AG09319 (cell line): ENCODE data around the gene FZD7.

Experiments used
- DNase-seq: peaks from one replicate; pipeline ENCODE4 v3.0.0-alpha.2; 2010; ENCODE audit warnings: low read depth; ENCODE audit errors: extremely low read depth
- CTCF ChIP-seq: IDR thresholded peaks from 2 replicates; pipeline ENCODE4 v1.5.1; 2011; ENCODE audit warnings: low read depth, mild to moderate bottlenecking, inconsistent platforms, low read length, moderate library complexity

FZD7 gene

DNA sequence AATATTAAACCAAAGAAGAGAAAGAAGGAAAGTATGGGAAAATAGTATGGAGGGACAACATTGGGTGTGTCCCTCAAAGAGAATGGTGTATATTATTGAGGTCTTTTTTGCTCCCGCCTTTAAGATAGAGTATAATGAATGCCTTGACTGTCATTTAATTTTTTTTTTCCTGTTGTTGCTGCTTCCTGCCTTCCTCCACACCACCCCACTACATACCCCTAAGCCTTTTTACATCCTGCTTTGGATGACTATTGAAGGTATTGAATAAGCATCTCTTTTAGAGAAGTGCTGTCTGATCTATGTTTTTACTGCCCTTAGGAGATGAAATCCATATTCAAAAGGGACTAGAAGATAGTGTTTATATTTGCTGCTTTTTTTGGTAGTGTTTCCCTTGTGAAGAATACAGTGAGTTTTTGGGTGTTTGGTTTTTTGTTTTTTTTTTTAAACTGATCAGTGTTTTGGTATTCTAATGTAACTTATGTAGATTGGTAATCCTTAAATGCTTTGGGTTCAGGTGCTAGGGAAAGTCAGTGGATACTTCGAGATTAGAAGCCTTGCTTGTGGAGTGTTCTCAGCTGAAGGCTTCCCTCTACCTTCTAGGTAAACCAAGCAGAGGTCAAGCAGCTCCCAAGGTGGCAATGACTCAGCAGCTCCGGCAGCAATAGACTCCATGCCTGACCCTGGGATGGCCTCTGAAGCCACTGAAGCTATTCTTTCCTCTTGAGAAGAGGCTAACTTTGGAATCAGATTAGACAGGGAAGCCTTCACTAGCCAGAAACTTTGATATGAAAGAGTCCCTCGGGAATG lies 5.0 kb downstream of the FZD7 start:
- no peak for DNase-seq
- no peak for TF ChIP-seq CTCF

GRCh38 chr2:202039278-202040078 lies 5.8 kb downstream of the FZD7 start:
- no peak for TF ChIP-seq CTCF
- no peak for DNase-seq

GRCh38 chr2:202040079-202040844 lies 6.6 kb downstream of the FZD7 start:
- DNase-seq, result no peak
- no peak for TF ChIP-seq CTCF

DNA sequence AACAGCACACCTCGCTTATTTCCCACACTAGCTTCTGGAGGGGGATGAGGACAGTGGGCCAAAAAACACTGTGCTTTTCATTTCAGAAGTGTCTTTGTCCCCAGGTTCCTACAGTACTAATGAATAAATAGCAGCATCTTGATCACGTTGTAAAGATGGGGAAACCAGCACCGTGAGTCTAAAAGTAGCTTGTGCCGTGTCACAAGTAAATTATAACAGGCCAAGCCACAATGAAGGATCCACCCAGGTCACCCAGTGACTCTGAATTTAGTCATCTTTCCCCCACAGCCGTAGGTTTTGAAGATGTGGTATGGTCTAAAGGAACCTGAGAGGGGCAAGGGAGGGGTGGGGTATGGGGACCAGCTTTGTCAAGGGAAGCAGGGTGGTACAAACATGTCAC lies 8.8 kb downstream of the FZD7 start:
- DNase-seq, result no peak
- TF ChIP-seq CTCF, result no peak

DNA sequence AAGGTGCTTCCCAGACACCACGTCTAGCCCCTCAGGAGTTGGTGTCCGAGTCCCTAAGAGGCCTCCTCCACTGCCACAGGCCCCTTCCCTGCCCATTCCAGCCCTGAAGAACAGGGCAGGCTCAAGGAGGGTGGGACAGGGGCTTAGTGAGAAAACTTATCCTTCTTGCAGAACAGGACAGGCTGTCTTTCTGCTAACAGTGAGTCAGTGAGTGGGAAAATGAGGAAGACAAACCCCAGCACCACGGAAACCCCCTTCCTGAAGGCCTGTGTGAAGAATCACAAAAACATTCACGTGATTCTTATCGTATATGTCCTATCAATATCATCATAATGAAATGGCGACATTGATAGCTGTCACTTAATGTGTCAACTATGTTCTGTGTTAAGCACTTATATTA lies 9.8 kb downstream of the FZD7 start:
- TF ChIP-seq CTCF, result no peak
- DNase-seq, result no peak

- no peak for DNase-seq
- no peak for TF ChIP-seq CTCF
These were observed 11.1 kb downstream of the FZD7 start for GRCh38 chr2:202044777-202045176.
